ENCODE data around the gene CCDC82. TPM values are rescaled to one million over a fixed set of nuclear protein-coding genes. Genes with fewer than 3 reads are reported as not detected.

CCDC82 gene
- polyA plus RNA-seq, 2 of the 4 experiments (the other 2 are of a cell fraction): 17.6 to 27.6 TPM

DNA sequence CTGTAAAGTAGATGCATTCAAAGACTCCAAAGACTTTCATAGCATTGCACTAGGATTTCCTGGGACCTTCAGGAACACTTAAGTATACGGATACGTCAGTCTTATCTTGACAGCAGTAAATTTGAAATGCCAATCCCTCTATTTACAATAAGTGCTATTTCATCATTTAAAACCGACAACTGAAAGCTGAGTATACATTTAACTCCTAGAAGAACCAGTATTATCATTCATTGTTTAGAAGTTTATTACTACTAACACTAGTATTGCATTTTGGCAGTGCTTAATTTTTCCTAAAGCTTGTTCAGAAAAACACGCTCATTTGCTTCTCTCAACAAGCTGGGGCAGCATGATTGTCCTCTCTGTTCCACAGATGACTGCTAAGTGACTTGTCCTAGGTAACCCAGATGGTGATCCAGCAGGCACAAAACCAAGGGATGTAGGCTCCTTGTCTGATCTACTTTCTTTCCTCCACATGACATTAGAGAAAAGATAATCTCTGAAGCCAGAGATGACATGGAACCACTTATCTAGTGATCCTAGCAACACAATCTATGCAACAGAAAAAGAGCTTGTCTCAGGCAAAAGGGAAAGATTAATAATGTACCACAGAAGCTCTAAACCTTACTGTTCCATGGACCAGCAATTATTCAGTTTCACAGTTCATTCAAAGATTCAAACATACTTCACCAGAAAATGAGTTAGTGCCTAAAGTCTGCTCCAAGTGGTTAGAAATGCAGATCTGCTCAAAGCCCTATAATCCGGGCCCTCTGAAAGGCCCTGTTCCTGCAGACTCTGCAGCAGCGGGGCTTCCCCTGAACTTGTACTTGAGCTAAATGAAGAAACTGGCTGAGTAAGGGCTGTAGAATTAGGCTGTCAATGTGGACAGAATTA, 51.9 kb downstream of the CCDC82 start:
- ATAC-seq (no peak), FAIRE-seq (no peak), DNase-seq (ENCODE audit: low read depth in 1 of 2, low spot score in 1 of 2) (no peak)
- TF ChIP-seq, protein P1, sequence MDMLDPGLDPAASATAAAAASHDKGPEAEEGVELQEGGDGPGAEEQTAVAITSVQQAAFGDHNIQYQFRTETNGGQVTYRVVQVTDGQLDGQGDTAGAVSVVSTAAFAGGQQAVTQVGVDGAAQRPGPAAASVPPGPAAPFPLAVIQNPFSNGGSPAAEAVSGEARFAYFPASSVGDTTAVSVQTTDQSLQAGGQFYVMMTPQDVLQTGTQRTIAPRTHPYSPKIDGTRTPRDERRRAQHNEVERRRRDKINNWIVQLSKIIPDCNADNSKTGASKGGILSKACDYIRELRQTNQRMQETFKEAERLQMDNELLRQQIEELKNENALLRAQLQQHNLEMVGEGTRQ (IDR thresholded peaks at IDR 0.05): no peak
- TF ChIP-seq ESRRA (IDR thresholded peaks at IDR 0.05; ENCODE audit: borderline replicate concordance, low read length) (no peak), CBX2 (IDR thresholded peaks at IDR 0.05; ENCODE audit: borderline replicate concordance, low read depth) (no peak), FOXS1 (CRISPR knock-in tag; IDR thresholded peaks at IDR 0.05) (no peak), EHMT2 (IDR thresholded peaks at IDR 0.05; ENCODE audit: low read depth) (no peak), MAZ (IDR thresholded peaks at IDR 0.05; ENCODE audit: borderline replicate concordance, low read depth, low read length) (no peak), CBX8 (IDR thresholded peaks at IDR 0.05) (no peak), EHF (CRISPR knock-in tag; IDR thresholded peaks at IDR 0.05) (no peak), POLR2AphosphoS2 (conservative IDR thresholded peaks at IDR 0.05; ENCODE audit: low read length) (no peak)
- TF ChIP-seq, protein P2, sequence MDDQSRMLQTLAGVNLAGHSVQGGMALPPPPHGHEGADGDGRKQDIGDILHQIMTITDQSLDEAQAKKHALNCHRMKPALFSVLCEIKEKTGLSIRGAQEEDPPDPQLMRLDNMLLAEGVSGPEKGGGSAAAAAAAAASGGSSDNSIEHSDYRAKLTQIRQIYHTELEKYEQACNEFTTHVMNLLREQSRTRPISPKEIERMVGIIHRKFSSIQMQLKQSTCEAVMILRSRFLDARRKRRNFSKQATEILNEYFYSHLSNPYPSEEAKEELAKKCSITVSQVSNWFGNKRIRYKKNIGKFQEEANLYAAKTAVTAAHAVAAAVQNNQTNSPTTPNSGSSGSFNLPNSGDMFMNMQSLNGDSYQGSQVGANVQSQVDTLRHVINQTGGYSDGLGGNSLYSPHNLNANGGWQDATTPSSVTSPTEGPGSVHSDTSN (IDR thresholded peaks at IDR 0.05): no peak
- H3K27ac ChIP-seq: no peak overlapping the region
- WGBS (ENCODE audit: missing lambda C conversion rate): 87% methylated on average over 6 of the region's 6 CpGs
- H3K4me1 ChIP-seq: peaks cover 39% of the 10 kb centered on the region
- no peaks in the 10 kb centered on the region for H3K9me3 ChIP-seq
- ChIA-PET POLR2A (interaction anchor here (2.3 kb wide), 1 partner anchor 31 kb away, joined by 8 read pairs; no protein-coding TSS in a partner anchor), CTCF (interaction anchor here (1.4 to 6.9 kb wide), 2 partner anchors 283 to 501 kb away, joined by 3 to 51 read pairs; no protein-coding TSS in a partner anchor)
- H3K4me3 ChIP-seq: no peak overlapping the region
- no peak overlapping the region for H3K4me2 ChIP-seq

DNA sequence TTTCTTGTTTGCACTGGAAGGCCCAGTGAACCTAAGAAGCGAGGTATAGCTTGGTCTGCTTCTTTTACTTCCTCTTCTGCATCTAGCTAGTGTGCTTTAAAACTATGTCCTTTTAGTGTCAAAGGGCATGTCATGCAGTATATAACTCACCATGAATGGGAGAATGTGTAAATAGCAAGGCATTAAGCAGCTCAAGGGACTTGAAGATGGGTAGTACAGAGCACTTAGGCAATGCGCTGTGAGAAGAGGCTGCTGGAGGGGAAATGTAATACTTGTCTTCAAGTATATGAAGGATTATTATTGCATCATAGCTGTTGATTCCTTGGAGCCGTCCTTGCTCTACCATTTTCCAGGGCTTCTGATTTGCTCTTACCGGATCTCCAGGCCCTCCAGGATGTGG, 54.3 kb downstream of the CCDC82 start:
- FAIRE-seq (no peak), ATAC-seq (no peak), DNase-seq (ENCODE audit: low read depth in 1 of 2, low spot score in 1 of 2) (no peak)
- H3K4me3 ChIP-seq: no peak overlapping the region
- no peak overlapping the region for H3K27ac ChIP-seq
- ChIA-PET POLR2A (no interaction called here), CTCF (interaction anchor here (1.0 to 1.2 kb wide), 3 partner anchors 8 to 280 kb away, joined by 3 to 4 read pairs (median 3); partner anchors contain the start of gene MAML2)
- no peaks in the 10 kb centered on the region for H3K9me3 ChIP-seq
- H3K4me1 ChIP-seq: peaks cover 42% of the 10 kb centered on the region
- WGBS (ENCODE audit: missing lambda C conversion rate): 83% methylated on average over 4 of the region's 4 CpGs
- 0 out of 4 replicates have a peak, but pooled peaks of 1 of the 2 experiments have one; percentile 16 for TF ChIP-seq CEBPB (IDR thresholded peaks at IDR 0.05)
- no peak for TF ChIP-seq HEYL (CRISPR knock-in tag; IDR thresholded peaks at IDR 0.05)
- no peak for TF ChIP-seq FOSB (CRISPR knock-in tag; IDR thresholded peaks at IDR 0.05)
- no peak for TF ChIP-seq EHF (CRISPR knock-in tag; IDR thresholded peaks at IDR 0.05)
- H3K4me2 ChIP-seq: no peak overlapping the region

DNA sequence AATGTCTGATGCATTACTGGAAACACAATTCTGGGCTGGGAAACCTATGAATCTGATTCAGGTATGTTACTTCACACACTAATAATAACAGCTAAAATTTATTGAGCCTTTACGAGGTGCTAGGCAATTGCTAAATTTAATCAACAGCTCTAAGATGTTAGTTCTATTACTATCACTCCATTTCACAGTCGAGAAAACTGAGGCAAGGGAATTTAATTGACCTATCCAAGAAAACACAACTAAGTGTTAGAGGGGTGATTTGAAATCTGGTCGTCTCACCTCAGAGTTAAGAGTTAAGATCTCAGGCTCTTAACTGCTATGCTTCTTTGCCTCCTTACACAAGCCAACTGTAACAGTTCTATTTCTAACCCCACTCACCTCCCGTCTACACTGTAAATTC, 55.5 kb downstream of the CCDC82 start:
- POLR2A ChIA-PET: no interaction called here
- FAIRE-seq (no peak), DNase-seq (ENCODE audit: low read depth in 1 of 2, low spot score in 1 of 2) (no peak), ATAC-seq (no peak)
- H3K4me1 ChIP-seq: peaks cover 45% of the 10 kb centered on the region
- no peak overlapping the region for H3K4me2 ChIP-seq
- no peak overlapping the region for H3K4me3 ChIP-seq
- H3K9me3 ChIP-seq: no peaks in the 10 kb centered on the region
- TF ChIP-seq JUN (IDR thresholded peaks at IDR 0.05) (no peak), RFX5 (IDR thresholded peaks at IDR 0.05) (no peak), TP53 (CRISPR knock-in tag; IDR thresholded peaks at IDR 0.05) (no peak)
- TF ChIP-seq, protein P3, sequence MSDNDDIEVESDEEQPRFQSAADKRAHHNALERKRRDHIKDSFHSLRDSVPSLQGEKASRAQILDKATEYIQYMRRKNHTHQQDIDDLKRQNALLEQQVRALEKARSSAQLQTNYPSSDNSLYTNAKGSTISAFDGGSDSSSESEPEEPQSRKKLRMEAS (IDR thresholded peaks at IDR 0.05): no peak
- TF ChIP-seq, protein P4, sequence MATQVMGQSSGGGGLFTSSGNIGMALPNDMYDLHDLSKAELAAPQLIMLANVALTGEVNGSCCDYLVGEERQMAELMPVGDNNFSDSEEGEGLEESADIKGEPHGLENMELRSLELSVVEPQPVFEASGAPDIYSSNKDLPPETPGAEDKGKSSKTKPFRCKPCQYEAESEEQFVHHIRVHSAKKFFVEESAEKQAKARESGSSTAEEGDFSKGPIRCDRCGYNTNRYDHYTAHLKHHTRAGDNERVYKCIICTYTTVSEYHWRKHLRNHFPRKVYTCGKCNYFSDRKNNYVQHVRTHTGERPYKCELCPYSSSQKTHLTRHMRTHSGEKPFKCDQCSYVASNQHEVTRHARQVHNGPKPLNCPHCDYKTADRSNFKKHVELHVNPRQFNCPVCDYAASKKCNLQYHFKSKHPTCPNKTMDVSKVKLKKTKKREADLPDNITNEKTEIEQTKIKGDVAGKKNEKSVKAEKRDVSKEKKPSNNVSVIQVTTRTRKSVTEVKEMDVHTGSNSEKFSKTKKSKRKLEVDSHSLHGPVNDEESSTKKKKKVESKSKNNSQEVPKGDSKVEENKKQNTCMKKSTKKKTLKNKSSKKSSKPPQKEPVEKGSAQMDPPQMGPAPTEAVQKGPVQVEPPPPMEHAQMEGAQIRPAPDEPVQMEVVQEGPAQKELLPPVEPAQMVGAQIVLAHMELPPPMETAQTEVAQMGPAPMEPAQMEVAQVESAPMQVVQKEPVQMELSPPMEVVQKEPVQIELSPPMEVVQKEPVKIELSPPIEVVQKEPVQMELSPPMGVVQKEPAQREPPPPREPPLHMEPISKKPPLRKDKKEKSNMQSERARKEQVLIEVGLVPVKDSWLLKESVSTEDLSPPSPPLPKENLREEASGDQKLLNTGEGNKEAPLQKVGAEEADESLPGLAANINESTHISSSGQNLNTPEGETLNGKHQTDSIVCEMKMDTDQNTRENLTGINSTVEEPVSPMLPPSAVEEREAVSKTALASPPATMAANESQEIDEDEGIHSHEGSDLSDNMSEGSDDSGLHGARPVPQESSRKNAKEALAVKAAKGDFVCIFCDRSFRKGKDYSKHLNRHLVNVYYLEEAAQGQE (IDR thresholded peaks at IDR 0.05): no peak
- WGBS (ENCODE audit: missing lambda C conversion rate): 91% methylated on average over 4 of the region's 4 CpGs
- no peak overlapping the region for H3K27ac ChIP-seq
- CTCF ChIA-PET: no interaction called here

Data from A549 (cell line).